Stimulated activated CD4-positive, alpha-beta T cell treated with anti-CD3 and anti-CD28 coated beads, Interleukin-1b, Interleukin-23, amount 100 ng/mL, for 4 hours (primary cell): Measurements from ENCODE around the gene SH3RF3.

ENCODE experiments used
- DNase-seq, 2 donors: peaks; one replicate each; pipeline ENCODE4 v3.0.0-alpha.2; 2020; ENCODE audit warnings: low read depth in 2 of 2

The SH3RF3 gene

GRCh38 chr2:109411640-109412325 lies 282.8 kb downstream of the SH3RF3 start:
- DNase-seq = no peak

DNA sequence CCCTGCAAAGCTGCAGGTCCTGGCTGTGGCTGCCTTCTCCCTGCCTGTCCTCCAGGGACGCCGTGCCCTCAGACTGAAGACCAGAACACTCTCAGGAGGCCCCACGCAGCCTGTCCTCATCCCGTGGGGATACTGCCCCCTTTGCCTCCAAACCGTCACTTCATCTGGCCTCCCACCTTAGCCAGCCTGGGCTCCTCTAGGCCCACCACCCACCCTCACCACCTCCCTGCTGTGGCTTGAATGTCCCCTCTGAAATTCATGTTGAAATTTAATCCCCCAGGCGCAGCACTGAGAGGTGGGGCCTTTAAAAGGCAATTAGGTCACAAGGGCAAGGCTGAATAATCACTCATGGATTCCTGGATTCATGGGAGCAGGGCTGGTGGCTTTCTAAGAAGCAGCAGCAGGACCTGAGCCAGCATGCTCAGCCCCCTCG lies 286.6 kb downstream of the SH3RF3 start:
- DNase-seq = no peak

- no peak for DNase-seq
Measured at GRCh38 chr2:109417701-109418335, 288.8 kb downstream of the SH3RF3 start.

DNA sequence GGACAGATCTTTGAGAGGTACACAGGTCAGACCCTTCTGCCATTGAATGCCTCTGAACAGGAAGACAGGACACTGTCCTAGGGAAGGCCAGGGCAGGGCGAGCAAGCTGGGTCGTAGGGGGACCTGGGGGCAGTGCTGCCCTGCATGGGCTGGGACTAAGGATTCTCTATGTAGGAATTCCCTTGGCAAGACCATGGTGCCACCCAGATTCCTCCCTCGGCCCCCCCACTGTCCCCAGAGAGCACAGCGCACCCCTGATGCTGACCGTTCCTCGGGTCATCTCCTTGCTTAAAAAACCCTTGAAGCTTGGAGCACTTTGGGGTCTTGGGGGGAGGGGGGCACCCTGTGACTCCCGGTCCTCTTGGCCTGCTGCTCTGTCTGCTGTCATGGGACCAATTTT lies 289.7 kb downstream of the SH3RF3 start:
- no peak for DNase-seq

GRCh38 chr2:109419171-109419756 lies 290.3 kb downstream of the SH3RF3 start:
- DNase-seq = no peak

- DNase-seq = no peak
Measured at GRCh38 chr2:109419960-109420370, 291.0 kb downstream of the SH3RF3 start.

- no peak for DNase-seq
Measured at GRCh38 chr2:109421101-109421500, 292.1 kb downstream of the SH3RF3 start.

- DNase-seq = no peak
Measured at GRCh38 chr2:109421642-109422041, 292.6 kb downstream of the SH3RF3 start.

GRCh38 chr2:109422071-109422757 lies 293.2 kb downstream of the SH3RF3 start:
- no peak for DNase-seq

GRCh38 chr2:109422758-109423500 lies 293.9 kb downstream of the SH3RF3 start:
- no peak for DNase-seq

GRCh38 chr2:109423556-109424359 lies 294.8 kb downstream of the SH3RF3 start:
- no peak for DNase-seq

DNA sequence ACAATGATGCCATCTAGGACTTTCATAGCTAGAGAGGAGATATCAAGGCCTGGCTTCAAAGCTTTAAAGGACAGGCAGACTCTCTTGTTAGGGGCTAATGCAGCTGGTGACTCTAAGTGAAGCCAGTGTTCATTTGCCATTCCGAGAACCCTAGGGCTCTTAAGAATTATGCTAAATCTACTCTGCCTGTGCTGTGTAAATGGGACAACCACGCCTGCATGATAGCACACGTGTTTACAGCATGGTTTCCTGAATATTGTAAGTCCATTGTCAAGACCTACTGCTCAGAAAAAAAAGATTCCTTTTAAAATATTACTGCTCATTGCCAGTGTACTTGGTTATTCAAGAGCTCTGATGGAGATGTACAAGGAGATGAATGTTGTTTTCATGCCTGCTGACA lies 296.4 kb downstream of the SH3RF3 start:
- DNase-seq = no peak

DNA sequence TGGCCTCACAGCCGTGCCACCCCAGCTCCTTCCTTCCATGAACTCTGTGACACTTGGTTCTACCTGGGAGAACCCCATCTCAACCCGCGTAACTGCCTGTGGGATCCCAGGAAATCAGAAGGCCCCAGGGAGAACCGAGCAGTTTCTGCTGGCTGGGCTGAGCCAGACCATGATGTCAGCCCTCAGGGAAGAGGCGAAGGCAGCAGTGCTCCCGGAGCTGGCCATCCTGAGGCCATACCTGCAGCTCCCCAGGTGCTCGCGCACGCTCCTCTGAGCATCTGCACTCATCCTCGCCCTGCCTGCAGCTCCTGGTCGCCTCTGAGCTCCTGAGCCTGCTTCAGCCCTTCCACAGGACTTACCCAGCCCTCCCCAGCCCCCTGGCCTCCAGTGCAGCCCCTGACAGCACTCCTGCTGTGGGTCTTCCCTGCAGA lies 298.7 kb downstream of the SH3RF3 start:
- DNase-seq = no peak

- DNase-seq = no peak
Measured at GRCh38 chr2:109428281-109428680, 299.3 kb downstream of the SH3RF3 start.

DNA sequence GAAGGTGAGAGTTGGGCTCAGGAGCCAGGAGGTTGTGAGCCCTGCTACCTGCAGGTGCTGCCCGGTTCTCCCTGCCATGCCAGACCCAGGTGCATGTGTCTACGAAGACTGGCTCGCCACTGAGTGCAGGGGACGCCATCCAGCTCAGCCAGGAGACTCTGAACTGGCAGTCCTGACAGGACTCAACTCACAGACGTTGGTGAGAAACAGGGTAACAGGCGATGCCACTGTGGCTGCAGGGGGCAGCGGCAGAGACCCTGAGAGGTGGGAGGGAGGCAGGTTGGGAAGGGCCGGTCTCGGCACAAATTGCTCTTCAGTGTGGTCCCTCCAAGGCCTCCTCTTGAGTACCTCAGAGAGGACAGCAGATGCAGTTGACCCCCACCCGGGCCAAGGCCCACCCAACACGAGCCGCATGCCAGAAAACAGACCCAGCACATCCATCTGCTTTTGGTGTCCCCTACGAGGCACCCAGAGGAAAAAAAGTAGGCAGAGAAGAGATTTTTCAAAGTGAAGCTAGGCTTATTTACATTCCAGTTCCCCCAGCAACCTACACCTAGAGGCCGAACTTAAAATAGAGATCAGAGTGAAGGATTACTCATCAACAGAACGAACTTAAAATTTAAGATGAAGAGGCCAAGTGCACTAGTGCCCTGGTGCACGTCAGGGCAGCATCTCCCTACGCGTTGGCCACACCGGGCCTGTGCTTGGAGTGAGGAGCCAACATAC lies 300.0 kb downstream of the SH3RF3 start:
- no peak for DNase-seq

GRCh38 chr2:109429567-109430328 lies 300.7 kb downstream of the SH3RF3 start:
- no peak for DNase-seq

- DNase-seq = no peak
Measured at GRCh38 chr2:109430329-109430636, 301.3 kb downstream of the SH3RF3 start.

- DNase-seq = no peak
Measured at GRCh38 chr2:109432421-109432820, 303.4 kb downstream of the SH3RF3 start.

GRCh38 chr2:109433486-109433885 lies 304.5 kb downstream of the SH3RF3 start:
- no peak for DNase-seq

- DNase-seq = no peak
Measured at GRCh38 chr2:109433926-109434325, 304.9 kb downstream of the SH3RF3 start.
